GM23338 (cell line): ENCODE measurements around the gene UGGT2. TPM values are rescaled to one million over a fixed set of nuclear protein-coding genes. Genes with fewer than 3 reads are reported as not detected.

Source experiments
- ATAC-seq: fragments of 200-7000 bp; cut with Tn5 transposase; 3 replicates; pipeline ENCODE4 v1.9.1; 2020
- DNase-seq: peaks from one replicate; pipeline ENCODE4 v3.0.0-alpha.2; 2015; ENCODE audit warnings: low spot score
- H2AFZ ChIP-seq: fragments of 200-600 bp; sonication (generic); 2 replicates; pipeline ENCODE4 v1.8.0; 2016; ENCODE audit warnings: antibody characterized with exemption, mild to moderate bottlenecking, moderate library complexity
- H3F3A ChIP-seq: fragments of 200-600 bp; sonication (generic); replicated peaks from 2 replicates; pipeline ENCODE4 v1.8.0; 2017; ENCODE audit warnings: antibody characterized with exemption, mixed run types, low read depth
- H3K27ac ChIP-seq: fragments of 200-600 bp; sonication (generic); 2 replicates; pipeline ENCODE4 v1.6.1; 2016; ENCODE audit warnings: low read depth
- H3K27me3 ChIP-seq: fragments of 200-600 bp; sonication (generic); 2 replicates; pipeline ENCODE4 v1.8.0; 2016; ENCODE audit warnings: mild to moderate bottlenecking, mixed run types, moderate library complexity; ENCODE audit not compliant: insufficient read depth
- H3K36me3 ChIP-seq: fragments of 200-600 bp; sonication (generic); 2 replicates; pipeline ENCODE4 v1.8.0; 2016; ENCODE audit warnings: mild to moderate bottlenecking; ENCODE audit not compliant: insufficient read depth
- H3K4me1 ChIP-seq: fragments of 200-600 bp; sonication (generic); 2 replicates; pipeline ENCODE4 v1.8.0; 2016; ENCODE audit warnings: mild to moderate bottlenecking, moderate library complexity; ENCODE audit not compliant: insufficient read depth
- H3K4me2 ChIP-seq: fragments of 200-600 bp; sonication (generic); 2 replicates; pipeline ENCODE4 v1.7.1; 2017; ENCODE audit warnings: mixed run types
- H3K4me3 ChIP-seq: fragments of 200-600 bp; sonication (generic); 2 replicates; pipeline ENCODE4 v1.6.1; 2016; ENCODE audit warnings: mixed run types
- H3K79me2 ChIP-seq: fragments of 200-600 bp; sonication (generic); replicated peaks from 2 replicates; pipeline ENCODE4 v1.8.0; 2017; ENCODE audit warnings: mild to moderate bottlenecking; ENCODE audit not compliant: insufficient read depth
- H3K9me2 ChIP-seq: fragments of 200-600 bp; sonication (generic); 2 replicates; pipeline ENCODE4 v1.8.0; 2017; ENCODE audit not compliant: insufficient read depth
- H4K20me1 ChIP-seq: fragments of 200-600 bp; sonication (generic); replicated peaks from 2 replicates; pipeline ENCODE4 v1.8.0; 2017; ENCODE audit warnings: mild to moderate bottlenecking; ENCODE audit not compliant: insufficient read depth
- H3K27ac Mint-ChIP-seq: 2 replicates; pipeline ENCODE4 v1.8.0; 2020; ENCODE audit warnings: inconsistent platforms, mild to moderate bottlenecking, moderate library complexity, mixed read lengths
- H3K27me3 Mint-ChIP-seq: 3 replicates; pipeline ENCODE4 v1.8.0; 2022; ENCODE audit warnings: low read depth, mild to moderate bottlenecking, moderate library complexity, mixed read lengths, inconsistent platforms; ENCODE audit not compliant: insufficient read depth, poor library complexity
- H3K36me3 Mint-ChIP-seq: 3 replicates; pipeline ENCODE4 v1.8.0; 2021; ENCODE audit warnings: low read depth, mild to moderate bottlenecking, inconsistent platforms, moderate library complexity, mixed read lengths
- H3K4me1 Mint-ChIP-seq: 3 replicates; pipeline ENCODE4 v1.8.0; 2020; ENCODE audit warnings: mild to moderate bottlenecking, inconsistent platforms, mixed read lengths
- H3K4me3 Mint-ChIP-seq: 3 replicates; pipeline ENCODE4 v1.8.0; 2021; ENCODE audit warnings: moderate library complexity, mild to moderate bottlenecking, inconsistent platforms, mixed read lengths
- H3K9me3 Mint-ChIP-seq: 3 replicates; pipeline ENCODE4 v1.8.0; 2020; ENCODE audit warnings: moderate library complexity, mild to moderate bottlenecking, inconsistent platforms, mixed read lengths
- CREB1 ChIP-seq: fragments of 250-450 bp; sonication (Bioruptor Pico); IDR thresholded peaks from 2 replicates; pipeline ENCODE4 v1.5.0; 2020; ENCODE audit warnings: low read depth, mild to moderate bottlenecking, moderate library complexity
- NANOG ChIP-seq: IDR thresholded peaks from 2 replicates; pipeline ENCODE4 v1.6.1; 2016; ENCODE audit warnings: antibody characterized with exemption, borderline replicate concordance
- POLR2AphosphoS5 ChIP-seq: IDR thresholded peaks from 2 replicates; pipeline ENCODE4 v1.6.1; 2016; ENCODE audit warnings: antibody characterized with exemption, low read depth
- STAT1 ChIP-seq: IDR thresholded peaks from one replicate; pipeline ENCODE4 v1.6.1; 2016; ENCODE audit warnings: antibody characterized with exemption; ENCODE audit not compliant: unreplicated experiment
- ZNF331 ChIP-seq: fragments of 250-450 bp; sonication (Bioruptor Pico); IDR thresholded peaks from 2 replicates; pipeline ENCODE4 v1.5.0; 2020; ENCODE audit warnings: low read depth, mild to moderate bottlenecking, moderate library complexity
- polyA plus RNA-seq: library from polyadenylated mRNA; unstranded; fragments of >200 nt; fragmentation: Nextera tagmentation; extraction: Ambion mirVana; gene quantifications from 2 replicates; pipeline ENCODE4 v1.2.1, GENCODE V29; 2016
- total RNA-seq: library from RNA; depleted of rRNA; stranded (reverse); fragments of >200 nt; shearing (Covaris generic); gene quantifications from 2 replicates; pipeline ENCODE4 v1.2.3, GENCODE V29; 2014
- TF ChIP-seq, protein P1 (sequence below): fragments of 250-450 bp; sonication (Bioruptor Pico); IDR thresholded peaks from 2 replicates; pipeline ENCODE4 v1.5.0; 2020; ENCODE audit warnings: mild to moderate bottlenecking, moderate library complexity
- TF ChIP-seq, protein P2 (sequence below): IDR thresholded peaks from 2 replicates; pipeline ENCODE4 v1.6.1; 2016; ENCODE audit warnings: antibody characterized with exemption
- TF ChIP-seq, protein P3 (sequence below): IDR thresholded peaks from one replicate; pipeline ENCODE4 v1.6.1; 2018; ENCODE audit warnings: antibody characterized with exemption; ENCODE audit not compliant: unreplicated experiment

UGGT2 gene
- total and polyA plus RNA-seq, 2 experiments from 2014 or later, result 44.0 to 60.5 TPM

DNA sequence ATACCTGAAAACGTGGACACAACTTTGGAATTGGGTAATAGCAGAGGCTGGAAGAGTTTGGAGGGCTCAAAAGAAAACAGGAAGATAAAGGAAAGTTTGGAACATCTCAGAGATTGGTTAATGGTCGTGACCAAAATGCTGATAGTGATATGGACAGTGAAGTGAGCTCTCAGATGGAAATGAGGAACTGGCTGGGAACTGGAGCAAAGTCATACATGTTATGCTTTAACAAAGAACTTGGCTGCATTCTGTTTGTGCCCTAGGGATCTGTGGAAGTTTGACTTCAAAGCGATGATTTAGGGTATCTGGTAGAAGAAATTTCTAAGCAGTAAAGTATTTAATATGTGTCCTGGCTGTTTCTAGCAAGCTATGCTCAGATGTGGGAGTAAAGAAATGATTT is 240.1 kb downstream of the UGGT2 start:
- Mint-ChIP-seq H3K27ac (no peak overlapping the region), H3K36me3 (peaks cover 32% of the 10 kb centered on the region)
- H3K4me2 ChIP-seq, result no peak overlapping the region

DNA sequence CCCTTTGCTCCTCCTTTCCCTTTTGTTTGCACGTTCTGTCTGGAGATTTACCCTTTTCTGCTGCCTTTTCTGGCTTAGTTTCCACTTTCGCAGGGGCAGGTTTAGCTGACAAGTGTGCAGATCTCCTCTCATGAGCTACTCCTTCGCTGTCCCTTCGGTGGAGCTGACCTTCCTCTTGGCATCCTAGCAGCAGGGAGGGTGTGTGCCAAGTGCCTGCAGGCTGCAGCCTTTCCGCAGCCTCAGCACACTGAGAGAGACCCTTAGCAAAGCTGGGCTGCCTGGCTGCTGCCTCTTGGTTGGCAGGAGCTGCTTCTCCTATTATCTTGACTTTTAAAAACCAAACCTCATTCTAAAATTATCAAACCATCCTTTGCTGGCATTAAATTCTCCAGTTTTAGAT is 243.8 kb downstream of the UGGT2 start:
- Histone ChIP-seq H3K27ac (no peak overlapping the region), H3K4me2 (no peak overlapping the region), H3K36me3 (peaks cover 5% of the 10 kb centered on the region; the same call in 1 of the 2 replicates), H3K27me3 (no peaks in the 10 kb centered on the region), H3K4me1 (no peaks in the 10 kb centered on the region), H4K20me1 (no peaks in the 10 kb centered on the region), H3K4me3 (no peak overlapping the region), H3K79me2 (no peaks in the 10 kb centered on the region), H3F3A (no peaks in the 10 kb centered on the region), H2AFZ (no peak overlapping the region), H3K9me2 (no peaks in the 10 kb centered on the region)
- DNase-seq (no peak), ATAC-seq (peak; percentile 64)
- Mint-ChIP-seq H3K9me3 (peaks cover 18% of the 10 kb centered on the region), H3K4me1 (no peaks in the 10 kb centered on the region), H3K4me3 (no peak overlapping the region), H3K36me3 (peaks cover 38% of the 10 kb centered on the region), H3K27me3 (no peaks in the 10 kb centered on the region), H3K27ac (no peak overlapping the region)
- TF ChIP-seq, protein P1, sequence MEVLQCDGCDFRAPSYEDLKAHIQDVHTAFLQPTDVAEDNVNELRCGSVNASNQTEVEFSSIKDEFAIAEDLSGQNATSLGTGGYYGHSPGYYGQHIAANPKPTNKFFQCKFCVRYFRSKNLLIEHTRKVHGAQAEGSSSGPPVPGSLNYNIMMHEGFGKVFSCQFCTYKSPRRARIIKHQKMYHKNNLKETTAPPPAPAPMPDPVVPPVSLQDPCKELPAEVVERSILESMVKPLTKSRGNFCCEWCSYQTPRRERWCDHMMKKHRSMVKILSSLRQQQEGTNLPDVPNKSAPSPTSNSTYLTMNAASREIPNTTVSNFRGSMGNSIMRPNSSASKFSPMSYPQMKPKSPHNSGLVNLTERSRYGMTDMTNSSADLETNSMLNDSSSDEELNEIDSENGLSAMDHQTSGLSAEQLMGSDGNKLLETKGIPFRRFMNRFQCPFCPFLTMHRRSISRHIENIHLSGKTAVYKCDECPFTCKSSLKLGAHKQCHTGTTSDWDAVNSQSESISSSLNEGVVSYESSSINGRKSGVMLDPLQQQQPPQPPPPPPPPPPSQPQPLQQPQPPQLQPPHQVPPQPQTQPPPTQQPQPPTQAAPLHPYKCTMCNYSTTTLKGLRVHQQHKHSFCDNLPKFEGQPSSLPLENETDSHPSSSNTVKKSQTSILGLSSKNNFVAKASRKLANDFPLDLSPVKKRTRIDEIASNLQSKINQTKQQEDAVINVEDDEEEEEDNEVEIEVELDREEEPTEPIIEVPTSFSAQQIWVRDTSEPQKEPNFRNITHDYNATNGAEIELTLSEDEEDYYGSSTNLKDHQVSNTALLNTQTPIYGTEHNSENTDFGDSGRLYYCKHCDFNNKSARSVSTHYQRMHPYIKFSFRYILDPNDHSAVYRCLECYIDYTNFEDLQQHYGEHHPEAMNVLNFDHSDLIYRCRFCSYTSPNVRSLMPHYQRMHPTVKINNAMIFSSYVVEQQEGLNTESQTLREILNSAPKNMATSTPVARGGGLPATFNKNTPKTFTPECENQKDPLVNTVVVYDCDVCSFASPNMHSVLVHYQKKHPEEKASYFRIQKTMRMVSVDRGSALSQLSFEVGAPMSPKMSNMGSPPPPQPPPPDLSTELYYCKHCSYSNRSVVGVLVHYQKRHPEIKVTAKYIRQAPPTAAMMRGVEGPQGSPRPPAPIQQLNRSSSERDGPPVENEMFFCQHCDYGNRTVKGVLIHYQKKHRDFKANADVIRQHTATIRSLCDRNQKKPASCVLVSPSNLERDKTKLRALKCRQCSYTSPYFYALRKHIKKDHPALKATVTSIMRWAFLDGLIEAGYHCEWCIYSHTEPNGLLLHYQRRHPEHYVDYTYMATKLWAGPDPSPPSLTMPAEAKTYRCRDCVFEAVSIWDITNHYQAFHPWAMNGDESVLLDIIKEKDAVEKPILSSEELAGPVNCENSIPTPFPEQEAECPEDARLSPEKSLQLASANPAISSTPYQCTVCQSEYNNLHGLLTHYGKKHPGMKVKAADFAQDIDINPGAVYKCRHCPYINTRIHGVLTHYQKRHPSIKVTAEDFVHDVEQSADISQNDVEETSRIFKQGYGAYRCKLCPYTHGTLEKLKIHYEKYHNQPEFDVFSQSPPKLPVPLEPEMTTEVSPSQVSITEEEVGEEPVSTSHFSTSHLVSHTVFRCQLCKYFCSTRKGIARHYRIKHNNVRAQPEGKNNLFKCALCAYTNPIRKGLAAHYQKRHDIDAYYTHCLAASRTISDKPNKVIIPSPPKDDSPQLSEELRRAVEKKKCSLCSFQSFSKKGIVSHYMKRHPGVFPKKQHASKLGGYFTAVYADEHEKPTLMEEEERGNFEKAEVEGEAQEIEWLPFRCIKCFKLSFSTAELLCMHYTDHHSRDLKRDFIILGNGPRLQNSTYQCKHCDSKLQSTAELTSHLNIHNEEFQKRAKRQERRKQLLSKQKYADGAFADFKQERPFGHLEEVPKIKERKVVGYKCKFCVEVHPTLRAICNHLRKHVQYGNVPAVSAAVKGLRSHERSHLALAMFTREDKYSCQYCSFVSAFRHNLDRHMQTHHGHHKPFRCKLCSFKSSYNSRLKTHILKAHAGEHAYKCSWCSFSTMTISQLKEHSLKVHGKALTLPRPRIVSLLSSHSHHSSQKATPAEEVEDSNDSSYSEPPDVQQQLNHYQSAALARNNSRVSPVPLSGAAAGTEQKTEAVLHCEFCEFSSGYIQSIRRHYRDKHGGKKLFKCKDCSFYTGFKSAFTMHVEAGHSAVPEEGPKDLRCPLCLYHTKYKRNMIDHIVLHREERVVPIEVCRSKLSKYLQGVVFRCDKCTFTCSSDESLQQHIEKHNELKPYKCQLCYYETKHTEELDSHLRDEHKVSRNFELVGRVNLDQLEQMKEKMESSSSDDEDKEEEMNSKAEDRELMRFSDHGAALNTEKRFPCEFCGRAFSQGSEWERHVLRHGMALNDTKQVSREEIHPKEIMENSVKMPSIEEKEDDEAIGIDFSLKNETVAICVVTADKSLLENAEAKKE (CRISPR knock-in tag), result no peak

More for the DNA sequence above, 240.1 kb downstream of the UGGT2 start:
- H4K20me1 ChIP-seq, result no peaks in the 10 kb centered on the region
- no peaks in the 10 kb centered on the region for H3K4me1 ChIP-seq
- H2AFZ ChIP-seq, result no peak overlapping the region
- H3K27me3 ChIP-seq, result no peaks in the 10 kb centered on the region
- no peak overlapping the region for H3K27ac ChIP-seq
- H3K36me3 ChIP-seq, result no peaks in the 10 kb centered on the region; the same call in none of the 2 replicates
- DNase-seq (no peak), ATAC-seq (no peak)
- no peak overlapping the region for H3K4me3 Mint-ChIP-seq
- no peaks in the 10 kb centered on the region for H3F3A ChIP-seq
- TF ChIP-seq, protein P2, sequence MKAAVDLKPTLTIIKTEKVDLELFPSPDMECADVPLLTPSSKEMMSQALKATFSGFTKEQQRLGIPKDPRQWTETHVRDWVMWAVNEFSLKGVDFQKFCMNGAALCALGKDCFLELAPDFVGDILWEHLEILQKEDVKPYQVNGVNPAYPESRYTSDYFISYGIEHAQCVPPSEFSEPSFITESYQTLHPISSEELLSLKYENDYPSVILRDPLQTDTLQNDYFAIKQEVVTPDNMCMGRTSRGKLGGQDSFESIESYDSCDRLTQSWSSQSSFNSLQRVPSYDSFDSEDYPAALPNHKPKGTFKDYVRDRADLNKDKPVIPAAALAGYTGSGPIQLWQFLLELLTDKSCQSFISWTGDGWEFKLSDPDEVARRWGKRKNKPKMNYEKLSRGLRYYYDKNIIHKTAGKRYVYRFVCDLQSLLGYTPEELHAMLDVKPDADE, result no peak
- TF ChIP-seq ZNF331 (CRISPR knock-in tag), result no peak
- no peak for TF ChIP-seq POLR2AphosphoS5
- no peak for TF ChIP-seq CREB1 (CRISPR knock-in tag)
- TF ChIP-seq, protein P3, sequence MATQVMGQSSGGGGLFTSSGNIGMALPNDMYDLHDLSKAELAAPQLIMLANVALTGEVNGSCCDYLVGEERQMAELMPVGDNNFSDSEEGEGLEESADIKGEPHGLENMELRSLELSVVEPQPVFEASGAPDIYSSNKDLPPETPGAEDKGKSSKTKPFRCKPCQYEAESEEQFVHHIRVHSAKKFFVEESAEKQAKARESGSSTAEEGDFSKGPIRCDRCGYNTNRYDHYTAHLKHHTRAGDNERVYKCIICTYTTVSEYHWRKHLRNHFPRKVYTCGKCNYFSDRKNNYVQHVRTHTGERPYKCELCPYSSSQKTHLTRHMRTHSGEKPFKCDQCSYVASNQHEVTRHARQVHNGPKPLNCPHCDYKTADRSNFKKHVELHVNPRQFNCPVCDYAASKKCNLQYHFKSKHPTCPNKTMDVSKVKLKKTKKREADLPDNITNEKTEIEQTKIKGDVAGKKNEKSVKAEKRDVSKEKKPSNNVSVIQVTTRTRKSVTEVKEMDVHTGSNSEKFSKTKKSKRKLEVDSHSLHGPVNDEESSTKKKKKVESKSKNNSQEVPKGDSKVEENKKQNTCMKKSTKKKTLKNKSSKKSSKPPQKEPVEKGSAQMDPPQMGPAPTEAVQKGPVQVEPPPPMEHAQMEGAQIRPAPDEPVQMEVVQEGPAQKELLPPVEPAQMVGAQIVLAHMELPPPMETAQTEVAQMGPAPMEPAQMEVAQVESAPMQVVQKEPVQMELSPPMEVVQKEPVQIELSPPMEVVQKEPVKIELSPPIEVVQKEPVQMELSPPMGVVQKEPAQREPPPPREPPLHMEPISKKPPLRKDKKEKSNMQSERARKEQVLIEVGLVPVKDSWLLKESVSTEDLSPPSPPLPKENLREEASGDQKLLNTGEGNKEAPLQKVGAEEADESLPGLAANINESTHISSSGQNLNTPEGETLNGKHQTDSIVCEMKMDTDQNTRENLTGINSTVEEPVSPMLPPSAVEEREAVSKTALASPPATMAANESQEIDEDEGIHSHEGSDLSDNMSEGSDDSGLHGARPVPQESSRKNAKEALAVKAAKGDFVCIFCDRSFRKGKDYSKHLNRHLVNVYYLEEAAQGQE, result no peak
- no peak for TF ChIP-seq NANOG
- TF ChIP-seq STAT1, result no peak
- no peaks in the 10 kb centered on the region for H3K27me3 Mint-ChIP-seq
- H3K4me3 ChIP-seq, result no peak overlapping the region
- 0 out of 2 replicates have a peak, but pooled peaks cover 4% of the 10 kb centered on the region for H3K9me2 ChIP-seq
- H3K4me1 Mint-ChIP-seq, result no peaks in the 10 kb centered on the region
- H3K79me2 ChIP-seq, result no peaks in the 10 kb centered on the region
- peaks cover 8% of the 10 kb centered on the region; the same call in 2 of the 3 replicates for H3K9me3 Mint-ChIP-seq
